Kidney (tissue), 22 donors: ENCODE measurements around the gene DEPP1. TPM values are rescaled to one million over a fixed set of nuclear protein-coding genes. Genes with fewer than 3 reads are reported as not detected.
"Not testable (repeated sequence)": the region's sequence is repeated elsewhere in the genome, so short reads cannot be mapped to it uniquely, and the experiment has no call there.

Experiments
- DNase-seq, 5 donors: peaks; one replicate each; pipeline ENCODE4 v3.0.0-alpha.2; 2013 to 2020
- FAIRE-seq: peaks from 2 replicates; lab custom pipeline; 2012; peaks lifted over from hg19 to GRCh38; lab: Jason Lieb, UNC
- H3K27ac ChIP-seq, 2 donors: one replicate each; pipeline ENCODE4 v1.7.0; 2013; ENCODE audit warnings: low read depth in 2 of 2, low read length in 2 of 2, inconsistent platforms in 1 of 2
- H3K27me3 ChIP-seq: one replicate; pipeline ENCODE4 v1.7.1; 2013; ENCODE audit warnings: low read length, inconsistent platforms; ENCODE audit not compliant: control insufficient read depth, insufficient read depth
- H3K36me3 ChIP-seq, 3 donors: one replicate each; pipeline versions ENCODE4 v1.7.0 to v1.7.1; 2013; ENCODE audit warnings: low read length in 3 of 3, control low read depth in 1 of 3, inconsistent platforms in 1 of 3; ENCODE audit not compliant: insufficient read depth in 3 of 3, control insufficient read depth in 2 of 3
- H3K4me1 ChIP-seq, 3 donors: one replicate each; pipeline versions ENCODE4 v1.7.0 to v1.7.1; 2013; ENCODE audit warnings: low read length in 3 of 3, inconsistent platforms in 1 of 3, low read depth in 1 of 3; ENCODE audit not compliant: control insufficient read depth in 2 of 3, insufficient read depth in 2 of 3
- H3K4me3 ChIP-seq, 3 donors: one replicate each; pipeline versions ENCODE4 v1.7.0 to v1.8.1; 2013; ENCODE audit warnings: low read length in 3 of 3, control low read depth in 1 of 3, inconsistent platforms in 1 of 3
- H3K9ac ChIP-seq, 3 donors: one replicate each; pipeline versions ENCODE4 v1.7.0 to v1.7.1; 2013; ENCODE audit warnings: low read length in 3 of 3, control low read depth in 1 of 3, inconsistent platforms in 1 of 3
- H3K9me3 ChIP-seq, 3 donors: one replicate each; pipeline versions ENCODE4 v1.7.0 to v1.7.1; 2013; ENCODE audit warnings: low read length in 3 of 3, control low read depth in 1 of 3, inconsistent platforms in 1 of 3; ENCODE audit not compliant: control insufficient read depth in 2 of 3, insufficient read depth in 1 of 3
- intact Hi-C: fragments of 100-400 bp; cut with DNase I; formaldehyde crosslinking; loops from one replicate; pipeline ENCODE4 v1.11.1; 2022
- long read RNA-seq, 10 donors: library from polyadenylated mRNA in 1 of 10; unstranded in 1 of 10; transcript quantifications; one replicate each; pipeline ENCODE4 v2.0.0 and lab custom pipeline, GENCODE V29; 2021 to 2026
- polyA plus RNA-seq: library from polyadenylated mRNA; stranded (reverse); fragments of 350-450 nt; fragmentation: Illumina TruSeq; extraction: RNeasy Lipid Tissue Mini Kit (QIAGEN cat#74804); gene quantifications from one replicate; pipeline ENCODE4 v1.2.3, GENCODE V29; 2014; ENCODE audit warnings: low read depth, low replicate concordance; ENCODE audit not compliant: insufficient read depth
- total RNA-seq: library from RNA; stranded (reverse); fragmentation: NEBNext Ultra II Directional; extraction: Animal tissue kit (Norgen Biotek cat#: 25700); gene quantifications from one replicate; pipeline ENCODE4 v1.2.1, GENCODE V29; 2021
- TF ChIP-seq, protein P1 (sequence below): IDR thresholded peaks from 3 replicates; pipeline ENCODE4 v1.5.1; 2012; ENCODE audit warnings: mild to moderate bottlenecking, moderate library complexity, borderline replicate concordance; ENCODE audit not compliant: insufficient read depth; ENCODE audit errors: extremely low read depth
- donor health status: control.
- donor health status: control.
- donor health status: control.
- donor health status: control.
- donor health status: control.
- donor health status: DM: yes; HTN: yes; CAD: no.
- donor health status: Normal renal cell carcinoma (clear cell type).

DEPP1 gene, protein sequence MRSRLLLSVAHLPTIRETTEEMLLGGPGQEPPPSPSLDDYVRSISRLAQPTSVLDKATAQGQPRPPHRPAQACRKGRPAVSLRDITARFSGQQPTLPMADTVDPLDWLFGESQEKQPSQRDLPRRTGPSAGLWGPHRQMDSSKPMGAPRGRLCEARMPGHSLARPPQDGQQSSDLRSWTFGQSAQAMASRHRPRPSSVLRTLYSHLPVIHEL
- 146 TPM for total RNA-seq
- 44.4 TPM for polyA plus RNA-seq
- long read RNA-seq, donor 1, transcript DEPP1-201 (2 exons, 2,120 nt) = major isoform, 7 of 7 reads
- long read RNA-seq, donor 1, partial matches to known transcripts = 0 of 7 reads
- long read RNA-seq, donor 1, other reads (novel, unspliced or antisense) = 0 of 7 reads
- long read RNA-seq, donor 2, partial matches to known transcripts = 0 of 4 reads
- long read RNA-seq, donor 2, other reads (novel, unspliced or antisense) = 0 of 4 reads
- long read RNA-seq, donor 3, transcript DEPP1-201 (2 exons, 2,120 nt) = major isoform, 9 of 9 reads
- long read RNA-seq, donor 3, partial matches to known transcripts = 0 of 9 reads
- long read RNA-seq, donor 3, other reads (novel, unspliced or antisense) = 0 of 9 reads
- long read RNA-seq, donor 4, partial matches to known transcripts = 0 of 2 reads
- long read RNA-seq, donor 4, other reads (novel, unspliced or antisense) = 0 of 2 reads
- long read RNA-seq, donor 5 = 0 reads
- long read RNA-seq, donor 6, partial matches to known transcripts = 0 of 4 reads
- long read RNA-seq, donor 6, other reads (novel, unspliced or antisense) = 0 of 4 reads
- long read RNA-seq, donor 7, transcript DEPP1-201 (2 exons, 2,120 nt) = major isoform, 59 of 98 reads
- long read RNA-seq, donor 7, partial matches to known transcripts = 0 of 98 reads
- long read RNA-seq, donor 7, other reads (novel, unspliced or antisense) = 39 of 98 reads
- long read RNA-seq, donor 8, partial matches to known transcripts = 0 of 2 reads
- long read RNA-seq, donor 8, other reads (novel, unspliced or antisense) = 0 of 2 reads
- long read RNA-seq, donor 9 = 0 reads
- long read RNA-seq, donor 10, transcript DEPP1-201 (2 exons, 2,120 nt) = major isoform, 5 of 5 reads
- long read RNA-seq, donor 10, partial matches to known transcripts = 0 of 5 reads
- long read RNA-seq, donor 10, other reads (novel, unspliced or antisense) = 0 of 5 reads

DNA sequence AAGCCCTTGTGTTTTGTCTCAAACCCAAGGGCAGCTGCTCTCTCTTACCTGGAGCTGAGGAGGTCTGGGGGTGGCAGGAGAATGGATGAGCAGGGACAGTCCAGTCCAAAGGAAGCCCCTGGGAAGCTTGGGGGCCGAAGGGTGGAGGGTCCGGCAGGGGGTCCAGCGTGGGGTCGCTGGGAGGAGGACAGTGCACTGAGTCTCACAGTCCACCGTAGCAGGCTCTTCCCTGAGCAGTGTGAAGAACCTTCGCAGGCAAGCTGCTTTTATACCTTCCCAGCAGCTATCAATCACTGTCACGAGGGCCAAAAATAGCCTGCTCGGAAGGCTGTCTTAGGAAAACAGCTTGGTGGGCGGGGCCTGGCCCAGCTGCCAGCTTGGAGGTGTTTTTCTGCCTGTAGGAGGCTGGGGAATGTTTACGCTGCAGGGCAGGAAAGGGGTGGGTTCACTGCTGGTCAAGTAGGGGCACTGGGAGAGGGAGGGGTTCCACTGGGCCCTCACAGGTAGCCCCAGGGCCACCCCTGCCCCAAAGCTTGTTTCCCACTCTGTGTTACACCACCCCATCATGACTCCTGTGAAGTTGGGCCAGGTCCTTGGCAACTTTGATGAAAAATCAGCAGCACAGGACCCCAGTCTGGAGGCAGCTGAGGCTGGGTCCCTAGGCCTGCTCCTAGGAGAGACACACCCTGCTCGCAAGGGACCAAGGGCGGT lies at the start of gene DEPP1:
TSS of gene DEPP1 (minus strand) at position 240 of the 711 bp plus-strand sequence. CDS start 779 bp downstream, outside the sequence.
- peak; percentile 97 to 98 (median 98) for DNase-seq
- no peaks in the 10 kb centered on the region for H3K27me3 ChIP-seq
- TF ChIP-seq, protein P1, sequence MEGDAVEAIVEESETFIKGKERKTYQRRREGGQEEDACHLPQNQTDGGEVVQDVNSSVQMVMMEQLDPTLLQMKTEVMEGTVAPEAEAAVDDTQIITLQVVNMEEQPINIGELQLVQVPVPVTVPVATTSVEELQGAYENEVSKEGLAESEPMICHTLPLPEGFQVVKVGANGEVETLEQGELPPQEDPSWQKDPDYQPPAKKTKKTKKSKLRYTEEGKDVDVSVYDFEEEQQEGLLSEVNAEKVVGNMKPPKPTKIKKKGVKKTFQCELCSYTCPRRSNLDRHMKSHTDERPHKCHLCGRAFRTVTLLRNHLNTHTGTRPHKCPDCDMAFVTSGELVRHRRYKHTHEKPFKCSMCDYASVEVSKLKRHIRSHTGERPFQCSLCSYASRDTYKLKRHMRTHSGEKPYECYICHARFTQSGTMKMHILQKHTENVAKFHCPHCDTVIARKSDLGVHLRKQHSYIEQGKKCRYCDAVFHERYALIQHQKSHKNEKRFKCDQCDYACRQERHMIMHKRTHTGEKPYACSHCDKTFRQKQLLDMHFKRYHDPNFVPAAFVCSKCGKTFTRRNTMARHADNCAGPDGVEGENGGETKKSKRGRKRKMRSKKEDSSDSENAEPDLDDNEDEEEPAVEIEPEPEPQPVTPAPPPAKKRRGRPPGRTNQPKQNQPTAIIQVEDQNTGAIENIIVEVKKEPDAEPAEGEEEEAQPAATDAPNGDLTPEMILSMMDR = no peak
- peak within 1 kb of the TSS; percentile 13 to 99 (median 86) for H3K9ac ChIP-seq
- H3K9me3 ChIP-seq = no peaks in the 10 kb centered on the region
- intact Hi-C loops = no loop called here
- H3K4me1 ChIP-seq = peaks cover 0 to 53% (median 44%) of the 10 kb centered on the region in 3 donors
- peak within 1 kb of the TSS; percentile 97 to 98 for H3K27ac ChIP-seq
- FAIRE-seq = peak; percentile 86
- H3K4me3 ChIP-seq = peak within 1 kb of the TSS; percentile 44 to 94 (median 90)
- H3K36me3 ChIP-seq = peaks cover 0 to 34% (median 2%) of the 10 kb centered on the region in 3 donors

DNA sequence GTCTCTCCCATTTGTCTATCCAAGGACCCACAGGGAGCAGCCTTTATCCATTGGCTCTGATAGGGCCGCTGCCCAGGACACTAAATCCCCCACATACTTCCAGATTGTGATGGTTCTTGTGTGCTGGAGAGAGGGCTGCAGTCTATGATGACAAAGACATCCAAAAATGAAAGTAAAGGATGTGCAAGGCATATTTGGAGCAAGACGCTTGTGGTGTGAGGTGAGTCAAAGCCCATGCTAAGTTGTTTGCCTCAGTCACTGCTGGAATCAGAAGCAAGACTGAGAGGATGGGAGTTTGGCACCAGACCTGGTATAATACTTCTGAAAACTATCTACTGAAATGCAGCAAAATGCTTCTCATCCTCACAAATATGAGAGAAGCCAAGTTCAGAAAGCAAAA lies 44.8 kb upstream of the DEPP1 start:
- Histone ChIP-seq H3K4me1 (no peaks in the 10 kb centered on the region), H3K4me3 (no peak overlapping the region), H3K9me3 (peaks cover 0 to 5% (median 2%) of the 10 kb centered on the region in 3 donors), H3K9ac (no peak overlapping the region), H3K36me3 (no peaks in the 10 kb centered on the region), H3K27me3 (no peaks in the 10 kb centered on the region), H3K27ac (no peak overlapping the region)
- TF ChIP-seq, protein P1 = no peak
- no peak for DNase-seq
- intact Hi-C loops = no loop called here
- FAIRE-seq = no peak

DNA sequence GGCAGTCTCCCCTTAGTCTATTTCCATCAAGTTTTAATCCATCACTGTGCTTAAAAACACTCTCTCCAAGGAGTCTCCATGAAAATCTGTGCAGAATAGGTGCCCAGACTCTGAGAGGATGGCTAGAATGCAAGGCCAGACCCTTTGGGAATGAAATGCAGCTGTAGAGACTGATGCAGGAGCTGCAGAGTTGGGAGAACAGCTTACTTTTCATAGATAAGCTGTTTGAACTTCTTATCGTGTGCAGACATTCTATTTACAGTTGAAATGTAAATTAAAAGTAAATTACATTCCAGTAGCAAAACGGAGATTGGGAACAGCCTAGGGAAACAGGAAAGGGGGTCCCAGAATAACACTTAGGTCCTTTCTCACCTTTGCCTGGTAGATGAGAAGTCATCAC lies 37.0 kb upstream of the DEPP1 start:
- Histone ChIP-seq H3K27me3 (no peaks in the 10 kb centered on the region), H3K4me1 (no peaks in the 10 kb centered on the region), H3K9me3 (no peaks in the 10 kb centered on the region), H3K4me3 (no peak overlapping the region), H3K27ac (no peak overlapping the region), H3K36me3 (no peaks in the 10 kb centered on the region), H3K9ac (no peak overlapping the region)
- DNase-seq (no peak), FAIRE-seq (no peak)
- intact Hi-C loops = no loop called here
- TF ChIP-seq, protein P1 = no peak

DNA sequence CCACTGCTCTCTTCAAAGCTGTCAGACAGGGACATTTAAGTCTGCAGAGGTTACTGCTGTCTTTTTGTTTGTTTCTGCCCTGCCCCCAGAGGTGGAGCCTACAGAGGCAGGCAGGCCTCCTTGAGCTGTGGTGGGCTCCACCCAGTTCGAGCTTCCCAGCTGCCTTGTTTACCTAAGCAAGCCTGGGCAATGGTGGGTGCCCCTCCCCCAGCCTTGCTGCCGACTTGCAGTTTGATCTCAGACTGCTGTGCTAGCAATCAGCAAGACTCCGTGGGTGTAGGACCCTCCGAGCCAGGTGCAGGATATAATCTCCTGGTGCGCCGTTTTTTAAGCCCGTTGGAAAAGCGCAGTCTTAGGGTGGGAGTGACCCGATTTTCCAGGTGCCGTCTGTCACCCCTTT lies 35.9 kb upstream of the DEPP1 start:
- DNase-seq, H3K4me3 ChIP-seq, intact Hi-C loops, H3K27me3 ChIP-seq, H3K36me3 ChIP-seq, H3K4me1 ChIP-seq, H3K9me3 ChIP-seq, H3K9ac ChIP-seq, H3K27ac ChIP-seq, FAIRE-seq: not testable (repeated sequence)
